ENCODE data around the gene JAKMIP1.

The JAKMIP1 gene

GRCh38 chr4:6106156-6106555 is 94.2 kb downstream of the JAKMIP1 start:
- no peak overlapping the region for H3K4me3 ChIP-seq (replicated peaks; ENCODE audit: low read depth, low read length)
- TF ChIP-seq CTCF (IDR thresholded peaks at IDR 0.05; ENCODE audit: low read depth, low read length, missing control alignments): no peak
- no peak for DNase-seq (ENCODE audit: extremely low read depth, low read depth)

GRCh38 chr4:6105311-6105911 is 94.9 kb downstream of the JAKMIP1 start:
- DNase-seq (ENCODE audit: extremely low read depth, low read depth): no peak
- H3K4me3 ChIP-seq (replicated peaks; ENCODE audit: low read depth, low read length): no peak overlapping the region
- no peak for TF ChIP-seq CTCF (IDR thresholded peaks at IDR 0.05; ENCODE audit: low read depth, low read length, missing control alignments)

- no peak overlapping the region for H3K4me3 ChIP-seq (replicated peaks; ENCODE audit: low read depth, low read length)
- TF ChIP-seq CTCF (IDR thresholded peaks at IDR 0.05; ENCODE audit: low read depth, low read length, missing control alignments): no peak
- DNase-seq (ENCODE audit: extremely low read depth, low read depth): no peak
These were observed 95.7 kb downstream of the JAKMIP1 start for GRCh38 chr4:6104541-6105130.

GRCh38 chr4:6097581-6097980 is 102.8 kb downstream of the JAKMIP1 start:
- TF ChIP-seq CTCF (IDR thresholded peaks at IDR 0.05; ENCODE audit: low read depth, low read length, missing control alignments): no peak
- no peak for DNase-seq (ENCODE audit: extremely low read depth, low read depth)

GRCh38 chr4:6095897-6096296 is 104.5 kb downstream of the JAKMIP1 start:
- DNase-seq (ENCODE audit: extremely low read depth, low read depth): no peak
- H3K4me3 ChIP-seq (replicated peaks; ENCODE audit: low read depth, low read length): no peak overlapping the region
- TF ChIP-seq CTCF (IDR thresholded peaks at IDR 0.05; ENCODE audit: low read depth, low read length, missing control alignments): no peak

More at GRCh38 chr4:6097581-6097980, 102.8 kb downstream of the JAKMIP1 start:
- no peak overlapping the region for H3K4me3 ChIP-seq (replicated peaks; ENCODE audit: low read depth, low read length)

GRCh38 chr4:6095023-6095752 is 105.2 kb downstream of the JAKMIP1 start:
- no peak overlapping the region for H3K4me3 ChIP-seq (replicated peaks; ENCODE audit: low read depth, low read length)
- no peak for TF ChIP-seq CTCF (IDR thresholded peaks at IDR 0.05; ENCODE audit: low read depth, low read length, missing control alignments)
- no peak for DNase-seq (ENCODE audit: extremely low read depth, low read depth)
